Esophagus squamous epithelium (tissue), 5 donors: ENCODE results near the gene PLCB4. TPM values are rescaled to one million over a fixed set of nuclear protein-coding genes. Genes with fewer than 3 reads are reported as not detected.

Source experiments
- DNase-seq: peaks from one replicate; lab custom pipeline; 2025; lab: John Stamatoyannopoulos, UW
- H3K27ac ChIP-seq, 4 donors: fragments of 200-600 bp; sonication (generic); one replicate each; pipeline ENCODE4 v1.5.1; 2016 to 2019; ENCODE audit warnings: mild to moderate bottlenecking in 1 of 4
- H3K27me3 ChIP-seq, 4 donors: fragments of 200-600 bp; sonication (generic); 1 replicate in 3 of 4; 2 replicates in 1 of 4; pipeline versions ENCODE4 v1.5.1 to v1.6.0; 2017 to 2021; ENCODE audit warnings: antibody characterized with exemption in 1 of 4
- H3K36me3 ChIP-seq, 3 donors: fragments of 200-600 bp; sonication (generic); one replicate each; pipeline ENCODE4 v1.5.1; 2016 to 2019
- H3K4me1 ChIP-seq, 3 donors: fragments of 200-600 bp; sonication (generic); one replicate each; pipeline ENCODE4 v1.5.1; 2017 to 2019
- H3K4me3 ChIP-seq, 4 donors: fragments of 200-600 bp; sonication (generic); 1 replicate in 3 of 4; 2 replicates in 1 of 4; pipeline ENCODE4 v1.5.1; 2016 to 2019; ENCODE audit warnings: mild to moderate bottlenecking in 2 of 4, moderate library complexity in 1 of 4
- H3K9me3 ChIP-seq, 3 donors: fragments of 200-600 bp; sonication (generic); one replicate each; pipeline ENCODE4 v1.5.1; 2016 to 2019
- CTCF ChIP-seq, 6 experiments: fragments of 450-650 bp in 4 of 6; fragments of 200-600 bp in 2 of 6; sonication (generic) in 2 of 6; IDR thresholded peaks; one replicate each; pipeline ENCODE4 v1.5.1; 2016 to 2019; ENCODE audit warnings: antibody characterized with exemption in 6 of 6, mild to moderate bottlenecking in 4 of 6, moderate library complexity in 4 of 6
- POLR2A ChIP-seq, 4 donors: fragments of 450-650 bp; IDR thresholded peaks; one replicate each; pipeline ENCODE4 v1.6.1; 2017; ENCODE audit warnings: antibody characterized with exemption in 4 of 4, mild to moderate bottlenecking in 4 of 4, moderate library complexity in 3 of 4
- WGBS, 2 donors: methylation state at CpG; one replicate each; pipeline ENCODE4 v1.1.5; 2018; 5-methylcytosine and 5-hydroxymethylcytosine counted together
- intact Hi-C: fragments of 100-400 bp; cut with DNase I; formaldehyde crosslinking; loops from one replicate; pipeline ENCODE4 v1.15.0; 2022
- total RNA-seq, 4 donors: library from RNA; depleted of rRNA; stranded (reverse); fragments of >200 nt; gene quantifications; one replicate each; pipeline ENCODE4 v1.1.0, GENCODE V29; 2016
- donor health status: DM: yes; HTN: yes; CAD: no.

PLCB4 gene
- total RNA-seq, 4 donors from 2014 or later = 1.1 to 13.7 (median 2.8) TPM

- H3K4me1 ChIP-seq = peaks cover 0 to 21% (median 10%) of the 10 kb centered on the region in 3 donors
- H3K27ac ChIP-seq = no peak overlapping the region
- DNase-seq = no peak
- H3K36me3 ChIP-seq = no peaks in the 10 kb centered on the region
- H3K9me3 ChIP-seq = no peaks in the 10 kb centered on the region
- intact Hi-C loops = no loop called here
- H3K4me3 ChIP-seq = no peak overlapping the region
- 74 to 84% methylated on average over 3 of the region's 3 CpGs for WGBS, 2 donors
- TF ChIP-seq POLR2A (IDR thresholded peaks at IDR 0.05) (no peak), CTCF (IDR thresholded peaks at IDR 0.05) (no peak)
- no peaks in the 10 kb centered on the region for H3K27me3 ChIP-seq
These were observed 94.4 kb downstream of the PLCB4 start for GRCh38 chr20:9163251-9163650.

GRCh38 chr20:9163995-9164394 is 95.1 kb downstream of the PLCB4 start:
- Histone ChIP-seq H3K27ac (no peak overlapping the region), H3K4me1 (peaks cover 0 to 21% (median 10%) of the 10 kb centered on the region in 3 donors), H3K27me3 (no peaks in the 10 kb centered on the region), H3K36me3 (no peaks in the 10 kb centered on the region), H3K9me3 (no peaks in the 10 kb centered on the region), H3K4me3 (no peak overlapping the region)
- TF ChIP-seq POLR2A (IDR thresholded peaks at IDR 0.05) = no peak
- TF ChIP-seq CTCF (IDR thresholded peaks at IDR 0.05) = no peak
- WGBS, 2 donors = 58 to 71% methylated on average over 1 of the region's 1 CpG
- intact Hi-C loops = no loop called here
- no peak for DNase-seq

- 78 to 83% methylated on average over 2 of the region's 2 CpGs for WGBS, 2 donors
- H3K27ac ChIP-seq = no peak overlapping the region
- no peak overlapping the region for H3K4me3 ChIP-seq
- TF ChIP-seq CTCF (IDR thresholded peaks at IDR 0.05) = no peak
- TF ChIP-seq POLR2A (IDR thresholded peaks at IDR 0.05) = no peak
- H3K36me3 ChIP-seq = no peaks in the 10 kb centered on the region
- H3K9me3 ChIP-seq = no peaks in the 10 kb centered on the region
- H3K4me1 ChIP-seq = peaks cover 0 to 16% (median 8%) of the 10 kb centered on the region in 3 donors
- intact Hi-C loops = no loop called here
- DNase-seq = no peak
- no peaks in the 10 kb centered on the region for H3K27me3 ChIP-seq
These were observed 96.4 kb downstream of the PLCB4 start for GRCh38 chr20:9165261-9165660.

- 66 to 73% methylated on average over 10 to 11 of the region's 11 CpGs for WGBS, 2 donors
- no peak for TF ChIP-seq CTCF (IDR thresholded peaks at IDR 0.05)
- no peak for TF ChIP-seq POLR2A (IDR thresholded peaks at IDR 0.05)
- no peak overlapping the region for H3K27ac ChIP-seq
- no peaks in the 10 kb centered on the region for H3K27me3 ChIP-seq
- intact Hi-C loops = no loop called here
- no peaks in the 10 kb centered on the region for H3K9me3 ChIP-seq
- no peak for DNase-seq
- H3K36me3 ChIP-seq = no peaks in the 10 kb centered on the region
- H3K4me1 ChIP-seq = peaks cover 0 to 6% (median 4%) of the 10 kb centered on the region in 3 donors
- no peak overlapping the region for H3K4me3 ChIP-seq
These were observed 97.4 kb downstream of the PLCB4 start for GRCh38 chr20:9166153-9166780.

- no peak for DNase-seq
- Histone ChIP-seq H3K9me3 (no peaks in the 10 kb centered on the region), H3K36me3 (no peaks in the 10 kb centered on the region), H3K27ac (no peak overlapping the region), H3K27me3 (no peaks in the 10 kb centered on the region), H3K4me1 (no peaks in the 10 kb centered on the region), H3K4me3 (no peak overlapping the region)
- WGBS, 2 donors = 91 to 100% methylated on average over 7 of the region's 7 CpGs
- intact Hi-C loops = no loop called here
- TF ChIP-seq POLR2A (IDR thresholded peaks at IDR 0.05) (no peak), CTCF (IDR thresholded peaks at IDR 0.05) (no peak)
These were observed 100.5 kb downstream of the PLCB4 start for GRCh38 chr20:9169409-9169808.
